ENCODE measurements around the gene LRRC38. TPM values are rescaled to one million over a fixed set of nuclear protein-coding genes. Genes with fewer than 3 reads are reported as not detected.
"Not testable (repeated sequence)": the region's sequence is repeated elsewhere in the genome, so short reads cannot be mapped to it uniquely, and the experiment has no call there.

Gene LRRC38, protein sequence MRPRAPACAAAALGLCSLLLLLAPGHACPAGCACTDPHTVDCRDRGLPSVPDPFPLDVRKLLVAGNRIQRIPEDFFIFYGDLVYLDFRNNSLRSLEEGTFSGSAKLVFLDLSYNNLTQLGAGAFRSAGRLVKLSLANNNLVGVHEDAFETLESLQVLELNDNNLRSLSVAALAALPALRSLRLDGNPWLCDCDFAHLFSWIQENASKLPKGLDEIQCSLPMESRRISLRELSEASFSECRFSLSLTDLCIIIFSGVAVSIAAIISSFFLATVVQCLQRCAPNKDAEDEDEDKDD
- total RNA-seq: not detected in 2 replicates

DNA sequence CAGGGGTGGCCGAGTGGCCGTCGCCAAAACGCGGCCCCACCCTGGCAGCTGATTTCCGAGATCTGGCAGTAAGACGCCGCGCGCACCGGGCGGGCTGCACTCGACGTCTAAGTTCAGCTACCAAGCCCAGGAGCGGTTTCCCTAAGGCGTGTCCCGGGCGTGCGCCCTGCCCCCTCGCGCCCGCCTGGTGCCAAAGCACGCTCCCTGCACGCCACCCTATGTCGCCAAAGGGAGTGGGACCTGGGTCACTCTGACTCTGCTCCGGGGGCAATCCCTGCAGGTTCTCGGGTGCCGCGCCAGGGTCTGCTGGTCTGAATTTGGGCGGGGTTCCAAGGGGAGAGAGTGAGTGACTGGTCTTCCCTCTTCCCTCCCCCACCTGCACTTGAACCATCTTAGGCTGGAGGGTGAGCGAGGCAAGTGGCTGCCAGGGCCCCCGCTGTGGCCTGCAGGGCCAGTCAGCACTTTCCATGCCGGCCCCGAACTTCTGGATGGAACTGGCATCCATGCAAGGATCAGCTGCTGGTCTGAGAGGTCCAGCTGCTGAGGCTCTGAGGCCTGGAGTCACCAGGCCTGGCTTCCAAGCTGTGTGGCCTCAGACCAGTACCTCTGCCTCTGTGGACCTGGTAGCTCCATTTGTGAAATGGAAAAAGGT lies at the start of gene LRRC38:
LRRC38 (minus strand) TSS at position 109 of the 652 bp plus-strand sequence. CDS start 410 bp downstream, outside the sequence.
- intact Hi-C loops (cut with micrococcal nuclease): no loop called here

DNA sequence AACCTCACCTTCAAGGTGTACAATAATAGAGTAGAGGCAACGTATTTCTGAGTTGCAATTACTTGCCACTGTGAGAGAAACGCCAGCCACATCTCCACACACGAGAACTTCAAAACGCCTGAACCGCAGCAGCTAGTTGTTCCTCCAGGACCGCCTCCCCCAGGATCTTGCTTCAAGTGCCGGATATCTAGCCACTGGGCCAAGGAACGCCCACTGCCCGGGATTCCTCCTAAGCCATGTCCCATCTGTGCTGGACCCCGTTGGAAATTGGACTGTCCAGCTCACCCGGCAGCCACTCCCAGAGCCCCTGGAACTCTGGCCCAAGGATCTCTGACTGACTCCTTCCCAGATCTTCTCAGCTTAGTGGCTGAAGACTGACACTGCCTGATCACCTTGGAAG lies 49.2 kb upstream of the LRRC38 start:
- intact Hi-C loops (cut with micrococcal nuclease): not testable (repeated sequence)

DNA sequence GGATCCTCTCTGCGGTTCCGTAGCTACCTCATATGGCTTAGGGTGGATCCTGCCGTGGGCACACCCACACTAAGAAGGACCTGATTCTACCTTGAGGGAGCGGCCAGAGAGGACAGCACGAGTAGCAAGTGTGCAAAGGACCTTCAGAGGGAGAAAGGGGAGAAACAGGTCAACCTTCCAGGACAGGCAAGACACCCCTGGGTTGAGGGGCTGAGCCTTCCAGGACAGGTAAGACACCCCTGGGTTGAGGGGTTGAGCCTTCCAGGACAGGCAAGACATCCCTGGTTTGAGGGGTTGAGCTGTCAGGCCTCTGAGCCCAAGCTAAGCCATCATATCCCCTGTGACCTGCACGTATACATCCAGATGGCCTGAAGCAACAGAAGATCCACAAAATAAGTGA lies 46.7 kb upstream of the LRRC38 start:
- intact Hi-C loops (cut with micrococcal nuclease): no loop called here

DNA sequence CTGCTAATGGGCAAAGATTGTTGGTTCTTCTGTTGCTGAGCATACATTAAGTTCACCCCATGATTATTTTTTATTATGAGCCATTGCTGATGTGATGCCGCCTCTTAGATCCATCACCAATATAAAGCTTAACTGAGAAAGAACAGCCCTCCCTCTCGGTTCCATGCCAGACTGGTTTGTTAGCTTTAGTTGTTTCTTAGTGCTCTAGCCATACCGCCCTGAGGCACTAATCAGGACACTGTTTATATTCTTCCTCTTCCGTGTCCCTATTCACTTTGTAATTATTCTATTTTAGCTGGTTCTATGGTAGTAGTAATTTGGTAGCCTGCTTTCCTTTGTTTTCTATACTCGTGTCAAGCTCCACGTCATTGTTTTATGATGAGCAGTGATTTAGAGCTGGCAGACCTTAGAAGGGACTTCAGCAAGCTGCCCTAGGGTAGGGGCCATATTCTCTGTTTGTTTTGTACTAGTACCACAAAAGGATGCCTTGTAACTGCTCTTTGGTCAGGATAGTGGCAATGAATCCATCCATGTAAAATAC lies 42.5 kb upstream of the LRRC38 start:
- intact Hi-C loops (cut with micrococcal nuclease): no loop called here

DNA sequence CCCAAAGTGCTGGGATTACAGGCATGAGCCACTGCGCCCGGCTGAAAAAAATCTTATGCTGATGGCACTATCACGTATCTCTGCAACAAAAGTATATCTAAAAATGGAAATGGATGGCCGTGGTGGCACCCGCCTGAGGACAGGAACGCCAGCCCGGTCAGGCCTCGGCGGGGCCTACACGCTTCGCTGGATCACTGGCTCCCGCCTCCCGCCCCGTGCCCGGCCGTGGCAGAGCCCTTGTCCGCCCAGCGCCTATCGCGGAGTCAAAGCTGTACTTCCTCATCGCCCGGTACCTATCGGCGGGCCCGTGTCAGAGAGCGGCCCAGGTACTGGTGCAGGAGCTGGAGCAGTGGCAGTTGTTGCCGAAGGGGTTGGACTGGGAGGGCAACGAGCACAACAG lies 41.0 kb upstream of the LRRC38 start:
- intact Hi-C loops (cut with micrococcal nuclease): no loop called here

DNA sequence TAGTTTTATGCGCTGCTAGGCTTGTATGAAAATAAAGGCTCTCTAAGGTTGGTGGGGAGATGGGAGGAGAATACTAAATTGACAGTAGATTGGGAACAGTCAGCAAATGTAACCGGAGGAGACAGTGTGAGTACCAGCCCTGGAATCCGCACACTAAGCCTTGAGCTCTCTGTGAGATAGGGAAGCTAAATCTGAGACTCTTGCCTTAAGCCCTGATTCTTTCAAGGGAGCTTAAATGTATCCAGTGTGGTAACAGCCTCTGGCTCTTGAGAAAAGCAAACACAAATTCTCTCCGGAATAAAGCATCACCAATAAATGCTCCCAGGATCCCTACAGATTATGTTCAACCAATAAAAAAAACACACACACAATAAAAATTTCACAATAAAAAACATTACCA lies 36.9 kb upstream of the LRRC38 start:
- intact Hi-C loops (cut with micrococcal nuclease): no loop called here

DNA sequence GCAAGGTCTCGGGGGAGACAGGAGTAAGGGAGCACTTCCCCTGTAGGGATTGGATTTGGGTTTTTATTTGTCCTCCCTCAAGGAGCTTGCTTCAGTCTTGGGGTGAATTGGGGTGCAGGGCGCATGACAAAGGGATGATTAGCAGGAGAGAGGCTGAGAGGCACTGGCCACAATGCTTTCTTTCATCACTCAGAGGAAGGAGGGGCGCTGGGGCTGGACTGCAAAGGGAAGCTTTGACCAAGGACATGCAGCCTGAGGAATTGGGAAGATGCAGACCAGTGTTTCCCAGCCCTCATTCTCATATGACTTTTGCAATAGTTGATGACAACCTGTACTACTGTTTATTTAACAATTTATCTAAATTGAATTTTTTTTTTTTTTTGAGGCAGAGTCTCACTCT lies 35.7 kb upstream of the LRRC38 start:
- intact Hi-C loops (cut with micrococcal nuclease): no loop called here

DNA sequence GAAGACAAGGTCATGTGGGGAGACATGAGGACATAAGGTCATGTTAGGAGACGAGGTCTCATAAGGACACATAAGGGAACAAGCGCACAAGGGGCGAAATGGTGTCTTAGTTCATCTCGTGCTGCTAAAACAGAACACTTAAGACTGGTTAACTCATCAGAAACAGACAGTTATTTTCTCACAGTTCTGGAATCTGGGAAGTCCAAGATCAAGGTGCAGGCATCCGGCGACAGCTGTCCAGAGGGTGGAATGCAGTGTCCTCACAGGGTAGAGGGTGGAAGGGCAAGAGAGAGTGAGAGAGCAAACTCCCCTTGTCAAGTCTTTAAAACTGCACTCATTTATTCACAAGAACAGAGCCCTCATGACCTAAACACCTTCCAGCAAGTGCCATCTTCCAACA lies 35.2 kb upstream of the LRRC38 start:
- intact Hi-C loops (cut with micrococcal nuclease): no loop called here

DNA sequence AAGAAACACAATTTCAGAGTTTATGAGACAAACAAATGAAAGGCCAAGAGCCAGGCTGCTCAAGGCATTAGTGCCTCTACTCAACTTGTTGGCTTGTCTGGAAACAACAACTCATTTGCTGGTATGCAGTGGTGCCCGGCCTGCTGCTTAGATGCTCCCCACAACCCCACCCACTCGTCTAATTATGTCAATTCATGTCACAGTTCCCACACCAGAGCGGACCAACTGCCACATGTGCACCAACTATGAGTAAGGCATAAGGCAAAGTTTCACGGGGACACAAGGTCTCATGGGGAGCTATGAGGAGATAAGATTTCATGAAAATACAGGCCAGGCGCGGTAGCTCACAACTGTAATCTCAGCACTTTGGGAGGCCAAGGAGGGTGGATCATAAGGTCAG lies 34.5 kb upstream of the LRRC38 start:
- intact Hi-C loops (cut with micrococcal nuclease): no loop called here

DNA sequence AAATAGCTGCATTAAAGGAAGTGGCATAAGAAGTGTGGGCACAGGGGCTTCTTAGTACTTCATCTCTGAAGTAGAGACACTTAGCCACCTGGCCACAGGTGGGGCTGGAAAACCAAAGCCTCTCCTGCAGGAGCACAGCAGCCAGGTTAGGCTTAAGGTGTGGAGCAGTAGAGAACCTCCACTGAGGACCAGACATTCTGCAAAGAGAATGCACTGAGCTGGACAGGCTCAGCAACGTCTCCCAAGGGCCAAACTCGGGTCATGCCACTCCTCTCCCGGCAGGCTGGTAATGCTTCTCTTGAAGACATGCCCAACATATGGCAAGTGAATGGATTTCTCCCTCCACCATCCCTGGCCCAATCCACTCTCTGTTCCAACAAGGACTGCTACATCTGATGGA lies 33.0 kb upstream of the LRRC38 start:
- intact Hi-C loops (cut with micrococcal nuclease): no loop called here

DNA sequence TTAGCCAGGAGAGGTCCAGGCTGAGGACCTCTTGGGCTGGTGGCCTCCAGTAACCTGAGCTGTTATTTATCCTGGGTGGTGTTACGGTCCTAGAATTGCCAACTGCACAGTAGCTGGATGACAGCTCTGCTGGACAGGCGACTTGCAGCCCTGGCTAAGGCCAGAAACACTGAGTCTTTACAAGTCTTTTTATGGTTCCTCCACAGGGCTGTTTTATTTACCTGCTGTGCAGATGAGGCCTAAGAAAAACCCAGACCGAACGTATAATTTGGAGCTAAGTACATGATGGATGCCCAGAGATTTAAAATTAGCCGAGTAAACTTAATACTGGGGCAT lies 30.4 kb upstream of the LRRC38 start:
- intact Hi-C loops (cut with micrococcal nuclease): no loop called here

DNA sequence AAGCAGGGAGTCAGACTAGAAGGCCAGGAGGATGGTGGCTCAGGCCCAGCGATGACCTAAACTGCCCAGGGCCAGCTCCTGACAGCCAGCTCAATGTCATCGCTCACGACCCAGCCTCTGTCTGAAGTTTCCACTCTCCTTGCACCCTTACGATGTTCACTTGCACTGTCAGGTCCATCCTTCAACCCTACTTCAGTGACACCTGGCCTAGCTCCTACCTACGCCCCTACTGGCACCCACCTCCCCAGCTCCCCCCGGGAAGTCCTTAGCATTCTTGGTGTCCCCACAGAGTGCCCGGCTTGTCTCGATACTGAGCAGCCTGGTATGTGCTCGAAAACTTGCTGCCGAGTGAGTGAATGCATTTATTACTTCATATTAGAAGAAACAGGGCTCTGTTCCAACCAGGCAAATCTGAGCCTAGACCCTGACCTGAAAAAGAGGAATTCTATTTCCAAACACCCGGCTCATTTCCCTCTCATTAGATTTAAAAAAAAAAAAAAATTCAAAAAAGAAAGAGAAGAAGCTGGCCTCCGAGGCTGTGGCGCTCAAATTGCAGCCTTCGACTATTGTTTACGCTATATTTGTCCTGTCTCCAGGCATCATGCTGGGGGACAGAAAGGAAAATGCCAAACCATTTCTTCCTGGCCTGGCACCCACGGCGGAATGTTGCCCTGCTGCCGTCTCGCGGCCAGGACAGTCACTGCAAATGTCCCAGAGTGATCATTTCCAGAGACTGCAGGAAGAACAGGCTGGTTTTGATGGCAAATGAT lies 29.8 kb upstream of the LRRC38 start:
- intact Hi-C loops (cut with micrococcal nuclease): no loop called here

DNA sequence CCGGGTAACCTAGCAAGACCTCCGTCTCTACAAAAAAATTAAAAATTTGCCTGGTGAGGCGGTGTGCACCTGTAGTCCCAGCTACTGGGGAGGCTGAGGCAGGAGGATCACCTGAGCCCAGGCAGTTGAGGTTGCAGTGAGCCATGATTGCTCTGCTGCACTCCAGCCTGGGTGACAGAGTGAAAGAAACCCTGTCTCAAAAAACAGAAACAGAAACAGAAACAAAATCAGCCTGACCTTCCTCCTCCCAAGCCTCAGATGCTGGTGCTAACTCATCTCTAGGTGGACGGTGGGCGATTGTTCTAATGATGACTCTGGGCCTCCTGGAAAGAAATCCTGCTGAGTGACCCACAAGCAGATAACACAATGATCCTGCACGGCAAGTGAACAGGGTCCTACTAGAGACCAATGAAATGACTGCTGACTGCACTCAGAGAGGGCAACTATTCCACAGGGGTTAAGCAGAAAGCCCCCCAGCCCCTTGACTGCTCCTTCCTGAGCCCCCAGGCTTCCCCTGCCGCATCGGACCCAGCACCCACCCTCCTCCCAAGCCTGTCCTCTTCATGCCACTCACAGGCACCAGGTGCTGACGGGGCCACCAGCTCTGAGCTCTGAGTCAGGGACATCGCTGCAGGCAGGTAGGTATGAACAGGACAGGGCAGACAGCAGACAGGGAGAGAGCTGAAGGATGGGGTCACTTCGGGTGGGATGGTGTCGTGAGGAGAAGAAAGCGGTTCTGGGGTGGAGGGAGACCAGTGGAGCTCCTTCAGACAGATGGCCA lies 27.8 kb upstream of the LRRC38 start:
- intact Hi-C loops (cut with micrococcal nuclease): no loop called here

DNA sequence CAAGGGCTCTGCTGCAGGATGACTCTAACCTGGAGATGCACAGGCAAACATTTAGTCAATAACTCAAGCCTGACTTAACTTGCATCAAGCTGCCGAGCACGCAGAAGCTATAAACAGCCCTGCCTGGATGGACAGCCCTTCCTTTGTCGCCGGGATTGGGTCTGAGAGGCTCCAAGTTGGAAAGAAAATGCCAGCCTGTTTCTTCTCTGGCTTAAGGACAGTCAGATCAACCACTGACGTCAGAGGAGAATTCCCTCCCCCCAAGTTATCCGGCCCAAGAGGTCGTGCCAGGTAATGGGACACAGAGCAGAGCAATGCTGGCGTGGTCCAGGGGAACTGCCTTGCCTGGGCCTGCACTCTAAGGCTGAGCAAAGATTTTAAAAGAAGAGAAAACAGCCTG lies 27.1 kb upstream of the LRRC38 start:
- intact Hi-C loops (cut with micrococcal nuclease): no loop called here

DNA sequence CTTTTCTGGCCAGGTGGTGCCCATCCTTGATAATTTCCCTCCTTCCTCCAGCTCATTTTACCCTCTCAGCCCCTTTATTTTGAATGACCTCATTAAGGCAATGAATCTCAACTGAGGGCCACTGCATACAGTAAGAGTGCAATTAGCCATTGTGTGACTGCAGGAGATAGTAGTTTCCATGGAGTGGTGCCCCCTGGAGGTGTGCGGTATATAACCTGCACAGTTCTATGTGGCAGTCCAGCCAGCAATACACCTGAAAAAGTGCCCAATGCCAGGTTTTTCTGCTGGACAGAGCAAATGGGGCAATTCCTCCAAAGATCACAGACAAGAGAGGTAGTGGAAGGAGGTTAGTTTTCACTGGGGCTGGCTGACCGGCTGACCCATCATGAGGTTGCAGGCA lies 25.9 kb upstream of the LRRC38 start:
- intact Hi-C loops (cut with micrococcal nuclease): no loop called here

DNA sequence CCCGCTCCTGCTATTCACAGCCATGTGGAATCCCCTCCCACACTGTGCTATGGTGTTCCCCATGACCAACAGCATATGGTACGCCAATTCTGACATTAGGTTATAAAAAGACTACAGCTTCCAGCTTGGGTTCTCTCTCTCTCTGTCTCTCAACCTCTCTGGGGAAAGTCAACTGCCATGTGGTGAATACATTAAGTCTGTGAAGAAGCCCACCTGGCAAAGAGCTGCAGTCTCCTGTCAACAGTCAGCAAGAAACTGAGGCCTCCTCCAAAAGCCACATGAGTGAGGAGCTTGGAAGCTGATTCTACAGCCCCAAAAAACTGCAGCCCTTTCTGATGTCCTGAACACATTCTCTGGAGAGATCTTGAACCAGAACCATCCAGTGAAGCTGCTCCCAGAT lies 25.0 kb upstream of the LRRC38 start:
- intact Hi-C loops (cut with micrococcal nuclease): no loop called here

DNA sequence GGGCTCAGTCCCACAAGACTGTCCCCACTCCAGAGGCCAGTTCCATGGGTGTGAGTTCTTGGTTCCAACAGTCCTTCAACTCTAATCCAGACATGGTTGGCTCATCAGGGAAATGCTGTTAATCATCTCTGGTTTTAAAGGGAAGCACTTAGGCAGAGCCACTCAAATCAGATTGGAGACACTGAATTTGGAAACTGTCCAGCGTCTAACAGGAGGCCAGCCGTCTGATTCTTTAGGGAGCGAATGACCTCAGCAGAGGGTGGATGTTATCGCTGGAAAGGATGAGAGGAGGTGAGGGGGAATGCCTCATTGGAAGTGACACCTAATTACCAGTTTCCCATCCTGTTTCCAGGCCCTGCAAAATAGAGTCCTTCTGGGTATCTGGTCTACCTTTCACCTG lies 22.8 kb upstream of the LRRC38 start:
- intact Hi-C loops (cut with micrococcal nuclease): no loop called here

DNA sequence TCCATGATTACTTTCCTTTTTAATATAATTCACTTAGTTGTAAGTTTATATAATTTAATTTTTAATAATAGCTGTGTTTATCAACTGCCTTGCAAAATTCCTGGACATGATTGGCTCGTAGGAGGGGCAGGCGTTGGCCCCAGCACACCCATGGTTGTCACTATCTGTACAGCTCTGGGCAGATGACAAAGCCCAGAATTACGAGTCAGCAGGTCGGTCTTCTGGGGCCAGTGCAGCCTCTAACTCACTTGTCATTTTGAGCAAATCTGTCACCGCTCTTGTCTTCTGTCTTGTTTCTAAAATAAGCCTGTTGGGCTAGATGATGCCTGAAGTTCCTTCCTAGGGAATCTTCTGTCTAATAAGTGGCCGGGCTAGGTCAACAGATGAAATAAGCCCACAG lies 21.4 kb upstream of the LRRC38 start:
- intact Hi-C loops (cut with micrococcal nuclease): no loop called here

DNA sequence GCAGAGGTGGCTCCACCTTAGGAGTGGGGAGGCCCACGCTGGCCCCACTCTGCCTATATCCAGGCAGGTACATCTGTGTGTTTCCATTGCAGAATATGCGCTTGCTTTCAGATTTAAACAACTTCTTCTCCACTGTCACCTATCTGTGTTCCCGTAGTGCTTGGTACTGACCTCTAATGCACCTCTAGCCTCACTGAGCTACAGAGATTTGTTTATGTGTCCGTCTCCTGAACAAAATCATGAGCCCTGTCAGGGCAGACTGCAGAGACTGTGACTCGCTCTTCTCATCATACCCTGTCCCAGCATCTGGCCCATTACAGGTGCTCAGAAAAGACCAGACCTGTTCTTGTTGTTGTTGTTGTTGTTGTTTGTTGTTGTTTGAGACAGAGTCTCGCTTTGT lies 14.5 kb upstream of the LRRC38 start:
- intact Hi-C loops (cut with micrococcal nuclease): no loop called here

DNA sequence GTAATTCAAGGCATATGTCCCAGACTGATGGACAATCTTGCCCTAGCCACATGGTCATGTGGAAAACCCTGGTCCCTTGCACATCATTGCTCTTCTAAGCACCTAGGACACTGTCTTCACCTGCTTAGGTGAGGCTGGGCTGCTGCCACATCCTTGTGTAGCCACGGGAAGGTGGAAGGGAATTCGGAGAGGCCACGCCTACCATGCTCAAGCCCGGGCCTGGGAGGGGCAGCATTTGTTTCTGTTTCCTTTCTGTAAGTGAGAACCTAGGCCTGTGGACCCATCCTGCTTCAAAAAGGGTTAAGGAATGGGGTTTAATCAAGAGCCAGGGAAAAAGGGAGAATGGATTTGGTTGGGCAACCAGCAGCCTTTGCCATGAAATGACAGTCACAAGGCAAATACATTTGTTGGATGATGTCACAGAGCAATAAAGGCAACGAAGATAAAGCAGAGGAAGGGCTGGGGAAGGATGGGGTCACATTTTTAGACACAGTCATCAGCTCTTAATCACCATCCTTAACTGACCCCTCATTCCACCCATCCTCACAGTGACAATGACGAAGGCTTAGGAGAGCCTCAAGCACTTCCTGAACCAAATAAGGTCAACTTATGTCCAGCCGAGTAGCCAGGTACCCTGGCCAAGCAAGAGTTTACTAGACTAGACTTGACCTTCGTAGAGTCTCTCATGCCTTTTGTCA lies 10.1 kb upstream of the LRRC38 start:
- intact Hi-C loops (cut with micrococcal nuclease): no loop called here

DNA sequence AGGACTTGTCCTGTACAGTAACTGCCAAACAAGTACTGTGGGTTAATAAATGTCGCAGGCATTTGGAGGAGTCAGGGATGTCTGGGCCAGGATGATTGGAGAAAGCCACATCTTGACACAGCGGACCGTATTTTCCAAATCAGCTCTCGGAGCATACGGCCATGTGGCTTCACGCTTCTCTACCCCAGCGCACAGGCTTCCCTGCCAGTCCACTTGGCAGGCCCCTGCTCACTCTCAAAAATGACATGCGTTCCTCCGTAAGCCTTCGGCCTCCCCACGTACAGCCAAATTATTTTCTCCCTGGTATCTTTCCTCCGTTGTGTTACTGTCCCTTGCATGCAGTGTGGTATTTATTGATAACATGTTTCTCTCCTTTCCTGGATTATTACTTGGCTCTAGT lies 7.2 kb upstream of the LRRC38 start:
- intact Hi-C loops (cut with micrococcal nuclease): no loop called here

Data from T-helper 2 cell treated with Interferon-gamma antibody and Interleukin-4, amounts not matched to agents 100 ng/mL and 5 ng/mL, for 36 hours (primary cell).